ENCODE results near the gene HIP1. TPM values are rescaled to one million over a fixed set of nuclear protein-coding genes. Genes with fewer than 3 reads are reported as not detected.
"Not testable (repeated sequence)": the region's sequence is repeated elsewhere in the genome, so short reads cannot be mapped to it uniquely, and the experiment has no call there.

The HIP1 gene
- total RNA-seq, 1 donor from 2014 or later: 14.0 TPM

GRCh38 chr7:75572396-75572795 lies 166.3 kb downstream of the HIP1 start:
- Mint-ChIP-seq H3K27ac (ENCODE audit: unreplicated experiment) (no peak overlapping the region), H3K4me3 (ENCODE audit: unreplicated experiment) (no peak overlapping the region), H3K36me3 (ENCODE audit: low read depth, unreplicated experiment) (peaks cover 9% of the 10 kb centered on the region), H3K4me1 (ENCODE audit: low read depth, unreplicated experiment) (no peaks in the 10 kb centered on the region), H3K27me3 (ENCODE audit: low read depth, unreplicated experiment) (peaks cover 2% of the 10 kb centered on the region), H3K9me3 (ENCODE audit: unreplicated experiment) (no peaks in the 10 kb centered on the region)
- no peaks in the 10 kb centered on the region for H3K36me3 ChIP-seq (ENCODE audit: insufficient read depth, low read length)
- no peak overlapping the region for H3K4me2 ChIP-seq (ENCODE audit: low read length)
- peaks cover 3% of the 10 kb centered on the region for H3K27me3 ChIP-seq (ENCODE audit: insufficient read depth, low read length)
- TF ChIP-seq CTCF (IDR thresholded peaks at IDR 0.05; ENCODE audit: insufficient read depth, low read depth, low read length) (no peak), EZH2 (IDR thresholded peaks at IDR 0.05; ENCODE audit: insufficient read depth, low read length) (no peak)
- no peaks in the 10 kb centered on the region for H3K9me3 ChIP-seq (ENCODE audit: insufficient read depth, low read depth, low read length)
- H3K27ac ChIP-seq (ENCODE audit: low read depth, low read length): no peak overlapping the region
- H2AFZ ChIP-seq (ENCODE audit: low read depth, low read length): no peak overlapping the region
- no peaks in the 10 kb centered on the region for H4K20me1 ChIP-seq (ENCODE audit: insufficient read depth, low read length)
- no peaks in the 10 kb centered on the region for H3K4me1 ChIP-seq (ENCODE audit: insufficient read depth, low read length)
- FAIRE-seq (no peak), DNase-seq (ENCODE audit: low read depth) (no peak)
- no peak overlapping the region for H3K4me3 ChIP-seq (ENCODE audit: insufficient read depth, low read depth, low read length)
- no peaks in the 10 kb centered on the region for H3K79me2 ChIP-seq (ENCODE audit: insufficient read depth, low read length)
- H3K9ac ChIP-seq (ENCODE audit: low read length): no peak overlapping the region

DNA sequence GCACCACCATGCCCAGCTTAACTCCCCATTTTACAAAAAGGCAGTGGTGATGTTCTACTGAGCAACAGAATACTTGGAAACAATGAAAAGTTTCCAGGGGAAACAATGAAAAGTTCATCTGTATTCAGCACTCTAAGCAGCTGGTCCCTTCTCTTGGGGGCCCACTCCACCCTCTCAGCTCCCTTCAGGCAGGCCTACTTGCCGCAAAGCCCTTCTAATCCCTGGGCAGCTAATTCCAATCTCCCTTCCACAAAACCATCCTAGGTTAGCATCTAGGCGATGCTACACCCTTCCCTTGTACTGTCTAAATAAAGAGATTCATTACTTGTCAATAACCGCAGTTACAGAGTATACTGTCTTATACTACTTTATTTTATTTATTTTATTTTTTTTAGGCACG lies 167.5 kb downstream of the HIP1 start:
- no peaks in the 10 kb centered on the region for H3K9me3 ChIP-seq (ENCODE audit: insufficient read depth, low read depth, low read length)
- no peak overlapping the region for H3K4me3 ChIP-seq (ENCODE audit: insufficient read depth, low read depth, low read length)
- H3K79me2 ChIP-seq (ENCODE audit: insufficient read depth, low read length): no peaks in the 10 kb centered on the region
- H3K27me3 Mint-ChIP-seq (ENCODE audit: low read depth, unreplicated experiment): peaks cover 2% of the 10 kb centered on the region
- H4K20me1 ChIP-seq (ENCODE audit: insufficient read depth, low read length): no peaks in the 10 kb centered on the region
- no peak overlapping the region for H3K27ac Mint-ChIP-seq (ENCODE audit: unreplicated experiment)
- H3K4me1 Mint-ChIP-seq (ENCODE audit: low read depth, unreplicated experiment): no peaks in the 10 kb centered on the region
- H3K36me3 ChIP-seq (ENCODE audit: insufficient read depth, low read length): no peaks in the 10 kb centered on the region
- no peak overlapping the region for H3K4me3 Mint-ChIP-seq (ENCODE audit: unreplicated experiment)
- no peak overlapping the region for H3K27ac ChIP-seq (ENCODE audit: low read depth, low read length)
- no peak overlapping the region for H2AFZ ChIP-seq (ENCODE audit: low read depth, low read length)
- H3K36me3 Mint-ChIP-seq (ENCODE audit: low read depth, unreplicated experiment): peaks cover 9% of the 10 kb centered on the region
- no peaks in the 10 kb centered on the region for H3K9me3 Mint-ChIP-seq (ENCODE audit: unreplicated experiment)
- TF ChIP-seq CTCF (IDR thresholded peaks at IDR 0.05; ENCODE audit: insufficient read depth, low read depth, low read length): no peak
- no peak for TF ChIP-seq EZH2 (IDR thresholded peaks at IDR 0.05; ENCODE audit: insufficient read depth, low read length)
- no peak overlapping the region for H3K9ac ChIP-seq (ENCODE audit: low read length)
- FAIRE-seq (no peak), DNase-seq (ENCODE audit: low read depth) (no peak)
- peaks cover 3% of the 10 kb centered on the region for H3K27me3 ChIP-seq (ENCODE audit: insufficient read depth, low read length)
- no peaks in the 10 kb centered on the region for H3K4me1 ChIP-seq (ENCODE audit: insufficient read depth, low read length)
- no peak overlapping the region for H3K4me2 ChIP-seq (ENCODE audit: low read length)

DNA sequence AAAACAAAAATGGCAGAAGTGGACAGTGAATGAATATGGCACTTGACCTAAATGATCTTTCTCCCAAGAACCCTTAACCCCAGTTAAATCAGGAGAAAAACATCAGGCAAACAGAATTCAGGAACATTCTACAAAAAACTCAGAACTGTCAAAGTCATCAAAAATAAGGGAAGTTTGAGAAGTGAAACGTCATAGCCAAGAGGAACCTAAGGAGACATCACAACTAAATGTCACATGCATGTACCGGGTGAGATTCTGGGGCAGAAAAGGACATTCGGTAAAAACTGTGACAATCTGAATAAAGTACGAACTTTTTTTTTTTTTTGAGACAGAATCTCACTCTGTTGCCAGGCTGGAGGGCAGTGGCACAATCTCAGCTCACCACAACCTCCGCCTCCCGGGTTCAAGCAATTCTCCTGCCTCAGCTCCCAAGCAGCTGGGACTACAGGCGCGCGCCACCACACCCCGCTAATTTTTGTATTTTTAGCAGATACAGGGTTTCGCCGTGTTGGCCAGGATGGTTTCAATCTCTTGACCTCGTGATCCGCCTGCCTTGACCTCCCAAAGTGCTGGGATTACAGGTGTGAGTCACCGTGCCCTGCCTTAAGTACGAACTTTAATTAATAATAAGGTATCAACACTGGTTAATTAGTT lies 169.0 kb downstream of the HIP1 start:
- H3K9me3 ChIP-seq (ENCODE audit: insufficient read depth, low read depth, low read length); H3K4me3 ChIP-seq (ENCODE audit: insufficient read depth, low read depth, low read length); H3K79me2 ChIP-seq (ENCODE audit: insufficient read depth, low read length); H2AFZ ChIP-seq (ENCODE audit: low read depth, low read length); H3K36me3 ChIP-seq (ENCODE audit: insufficient read depth, low read length); H3K4me1 Mint-ChIP-seq (ENCODE audit: low read depth, unreplicated experiment); H3K9ac ChIP-seq (ENCODE audit: low read length); H3K36me3 Mint-ChIP-seq (ENCODE audit: low read depth, unreplicated experiment); DNase-seq (ENCODE audit: low read depth); H3K27me3 ChIP-seq (ENCODE audit: insufficient read depth, low read length); H3K27ac Mint-ChIP-seq (ENCODE audit: unreplicated experiment); H3K27ac ChIP-seq (ENCODE audit: low read depth, low read length); H3K27me3 Mint-ChIP-seq (ENCODE audit: low read depth, unreplicated experiment); H4K20me1 ChIP-seq (ENCODE audit: insufficient read depth, low read length); FAIRE-seq; H3K4me3 Mint-ChIP-seq (ENCODE audit: unreplicated experiment); H3K4me2 ChIP-seq (ENCODE audit: low read length); H3K9me3 Mint-ChIP-seq (ENCODE audit: unreplicated experiment): not testable (repeated sequence)
- H3K4me1 ChIP-seq (ENCODE audit: insufficient read depth, low read length): peaks cover 13% of the 10 kb centered on the region

Data from astrocyte (in vitro differentiated cells and primary cell).